Psoas muscle (tissue), 8 donors: ENCODE measurements around the gene PTGR2. TPM values are rescaled to one million over a fixed set of nuclear protein-coding genes. Genes with fewer than 3 reads are reported as not detected.

Experiments
- ATAC-seq, 4 donors: fragments of 200-7000 bp; cut with Tn5 transposase; one replicate each; pipeline ENCODE4 v1.9.1; 2020; ENCODE audit warnings: moderate library complexity in 3 of 4, mild to moderate bottlenecking in 2 of 4
- DNase-seq, 2 donors: peaks; one replicate each; pipeline ENCODE4 v3.0.0-alpha.2; 2020
- H3K27ac ChIP-seq: fragments of 200-600 bp; one replicate; pipeline ENCODE4 v1.8.0; 2022
- H3K27me3 ChIP-seq, 3 donors: fragments of 200-600 bp in 1 of 3; one replicate each; pipeline versions ENCODE4 v1.6.1 to v1.8.0; 2013 to 2022; ENCODE audit warnings: low read length in 2 of 3, mild to moderate bottlenecking in 2 of 3, moderate library complexity in 1 of 3; ENCODE audit not compliant: insufficient read depth in 3 of 3
- H3K36me3 ChIP-seq, 2 donors: fragments of 200-600 bp in 1 of 2; one replicate each; pipeline versions ENCODE4 v1.6.1 to v1.8.0; 2013 to 2022; ENCODE audit warnings: low read depth in 1 of 2, mild to moderate bottlenecking in 1 of 2, moderate library complexity in 1 of 2; ENCODE audit not compliant: insufficient read depth in 1 of 2
- H3K4me1 ChIP-seq: fragments of 200-600 bp; one replicate; pipeline ENCODE4 v1.8.0; 2022
- H3K4me3 ChIP-seq: fragments of 200-600 bp; one replicate; pipeline ENCODE4 v1.8.0; 2022; ENCODE audit warnings: mild to moderate bottlenecking
- H3K9me3 ChIP-seq: fragments of 200-600 bp; one replicate; pipeline ENCODE4 v1.8.0; 2022
- WGBS, 3 donors: extraction: QIAGEN DNeasy Blood & Tissue Kit; methylation state at CpG; one replicate each; pipeline versions ENCODE4 v1.1.6 to v1.1.7; 2013; 5-methylcytosine and 5-hydroxymethylcytosine counted together
- intact Hi-C, 2 donors: fragments of 100-400 bp; cut with DNase I; formaldehyde crosslinking; loops; one replicate each; pipeline versions ENCODE4 v1.11.0 to v1.14.2; 2022
- polyA plus RNA-seq, 3 donors: library from polyadenylated mRNA; stranded (reverse); fragments of 200-250 nt; gene quantifications; one replicate each; pipeline ENCODE4 v1.2.3, GENCODE V29; 2013
- total RNA-seq, 4 donors: library from RNA; stranded (reverse); fragmentation: NEBNext Ultra II Directional in 2 of 4; extraction: Animal tissue kit (Norgen Biotek cat#: 25700) in 2 of 4; gene quantifications; one replicate each; pipeline versions ENCODE4 v1.2.1 to v1.2.4, GENCODE V29; 2021 to 2023
- TF ChIP-seq, protein P1 (sequence below): fragments of 200-600 bp; IDR thresholded peaks from one replicate; pipeline ENCODE4 v1.8.0; 2022; ENCODE audit warnings: antibody characterized with exemption
- donor health status: healthy with polysubstance abuse.
- donor health status: DM: no; HTN: no; CAD: no; lungs with moderate emphysema.
- donor health status: Bipolar disorder and iron deficiency.
- donor health status: healthy.
- donor health status: DM: yes; HTN: yes; CAD: no.
- donor health status: DM: no; HTN: no; CAD: no.
- donor health status: DM: no; HTN: no; CAD: no.
- donor health status: DM: yes; HTN: yes; CAD: no.

Gene PTGR2
- total and polyA plus RNA-seq, 7 donors = 7.9 to 23.8 (median 12.3) TPM

DNA sequence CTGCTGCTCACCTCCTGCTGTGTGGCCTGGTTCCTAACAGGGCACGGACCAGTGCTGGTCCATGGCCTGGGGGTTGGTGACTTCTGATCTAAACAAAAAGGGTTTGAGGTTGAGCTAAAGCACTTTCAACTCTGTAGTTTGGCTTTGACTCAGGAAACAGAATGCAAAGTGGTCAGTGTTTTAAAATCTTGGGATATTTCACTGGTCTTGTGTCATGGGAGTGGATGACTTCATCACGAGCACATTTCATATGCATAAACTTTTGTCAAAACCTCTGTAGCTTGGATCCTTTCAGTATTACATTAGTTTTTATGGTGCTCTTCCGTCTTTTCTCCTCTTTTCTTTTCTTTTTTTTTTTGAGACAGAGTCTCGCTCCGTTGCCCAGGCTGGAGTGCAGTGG lies 72.7 kb downstream of the PTGR2 start:
- TF ChIP-seq, protein P1, sequence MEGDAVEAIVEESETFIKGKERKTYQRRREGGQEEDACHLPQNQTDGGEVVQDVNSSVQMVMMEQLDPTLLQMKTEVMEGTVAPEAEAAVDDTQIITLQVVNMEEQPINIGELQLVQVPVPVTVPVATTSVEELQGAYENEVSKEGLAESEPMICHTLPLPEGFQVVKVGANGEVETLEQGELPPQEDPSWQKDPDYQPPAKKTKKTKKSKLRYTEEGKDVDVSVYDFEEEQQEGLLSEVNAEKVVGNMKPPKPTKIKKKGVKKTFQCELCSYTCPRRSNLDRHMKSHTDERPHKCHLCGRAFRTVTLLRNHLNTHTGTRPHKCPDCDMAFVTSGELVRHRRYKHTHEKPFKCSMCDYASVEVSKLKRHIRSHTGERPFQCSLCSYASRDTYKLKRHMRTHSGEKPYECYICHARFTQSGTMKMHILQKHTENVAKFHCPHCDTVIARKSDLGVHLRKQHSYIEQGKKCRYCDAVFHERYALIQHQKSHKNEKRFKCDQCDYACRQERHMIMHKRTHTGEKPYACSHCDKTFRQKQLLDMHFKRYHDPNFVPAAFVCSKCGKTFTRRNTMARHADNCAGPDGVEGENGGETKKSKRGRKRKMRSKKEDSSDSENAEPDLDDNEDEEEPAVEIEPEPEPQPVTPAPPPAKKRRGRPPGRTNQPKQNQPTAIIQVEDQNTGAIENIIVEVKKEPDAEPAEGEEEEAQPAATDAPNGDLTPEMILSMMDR = no peak
- WGBS, 3 donors = 84 to 86% (median 85%) methylated on average over 5 of the region's 5 CpGs

More for the DNA sequence above, 72.7 kb downstream of the PTGR2 start:
- ATAC-seq (no peak), DNase-seq (no peak)
- H3K27me3 ChIP-seq = no peaks in the 10 kb centered on the region
- no peaks in the 10 kb centered on the region for H3K9me3 ChIP-seq
- no peak overlapping the region for H3K27ac ChIP-seq
- H3K36me3 ChIP-seq = peaks cover 12 to 100% of the 10 kb centered on the region in 2 donors
- no peak overlapping the region for H3K4me3 ChIP-seq
- intact Hi-C loops = no loop called here
- no peaks in the 10 kb centered on the region for H3K4me1 ChIP-seq

Other genes starting within 250 kb of the PTGR2 start
- not detected for gene ACOT6, start 239.3 kb upstream of the PTGR2 start, total RNA-seq
- not detected for gene ACOT6, start 239.3 kb upstream of the PTGR2 start, polyA plus RNA-seq
- gene DNAL1, start 206.8 kb upstream of the PTGR2 start, total RNA-seq = 1 to 10 TPM; 4.3 to 8.4 (median 6.3) TPM
- 10 to 100 TPM in 1 of 3 donors, 1 to 10 TPM in 2; 6.0 to 20.0 (median 7.1) TPM for gene DNAL1, start 206.8 kb upstream of the PTGR2 start, polyA plus RNA-seq
- gene PNMA1, start 137.4 kb upstream of the PTGR2 start, total RNA-seq = 10 to 100 TPM in 3 of 4 donors, 1 to 10 TPM in 1; 9.3 to 27.0 (median 17.0) TPM
- 10 to 100 TPM; 11.0 to 28.8 (median 19.6) TPM for gene PNMA1, start 137.4 kb upstream of the PTGR2 start, polyA plus RNA-seq
- 10 to 100 TPM; 13.1 to 22.7 (median 21.1) TPM for gene ZNF410, start 35.0 kb downstream of the PTGR2 start, total RNA-seq
- 10 to 100 TPM; 16.0 to 40.6 (median 26.9) TPM for gene ZNF410, start 35.0 kb downstream of the PTGR2 start, polyA plus RNA-seq
- 1 to 10 TPM; 5.0 to 6.4 (median 5.4) TPM for gene FAM161B, start 98.3 kb downstream of the PTGR2 start, total RNA-seq
- 1 to 10 TPM; 6.1 to 7.3 (median 7.1) TPM for gene FAM161B, start 98.3 kb downstream of the PTGR2 start, polyA plus RNA-seq
- 10 to 100 TPM; 25.7 to 40.3 (median 31.3) TPM for gene COQ6, start 98.5 kb downstream of the PTGR2 start, total RNA-seq
- 10 to 100 TPM; 32.6 to 44.9 (median 40.9) TPM for gene COQ6, start 98.5 kb downstream of the PTGR2 start, polyA plus RNA-seq
- 10 to 100 TPM in 1 of 4 donors, 1 to 10 TPM in 3; 5.2 to 11.5 (median 9.1) TPM for gene ENTPD5, start 167.5 kb downstream of the PTGR2 start, total RNA-seq
- gene ENTPD5, start 167.5 kb downstream of the PTGR2 start, polyA plus RNA-seq = 1 to 10 TPM; 4.6 to 9.1 (median 5.0) TPM
- 1 to 10 TPM; 1.0 to 1.7 (median 1.3) TPM for gene BBOF1, start 167.5 kb downstream of the PTGR2 start, total RNA-seq
- 1 to 10 TPM; 1.1 to 3.2 (median 2.1) TPM for gene BBOF1, start 167.5 kb downstream of the PTGR2 start, polyA plus RNA-seq
- gene ALDH6A1, start 232.6 kb downstream of the PTGR2 start, total RNA-seq = 10 to 100 TPM; 22.3 to 60.5 (median 35.6) TPM
- gene ALDH6A1, start 232.6 kb downstream of the PTGR2 start, polyA plus RNA-seq = 1 to 10 TPM; 7.3 to 8.3 (median 7.7) TPM
- gene LIN52, start 233.1 kb downstream of the PTGR2 start, total RNA-seq = 1 to 10 TPM; 1.7 to 6.5 (median 3.8) TPM
- 1 to 10 TPM; 2.6 to 8.6 (median 3.5) TPM for gene LIN52, start 233.1 kb downstream of the PTGR2 start, polyA plus RNA-seq